ENCODE measurements around the gene GALNT18.

GALNT18 gene

GRCh38 chr11:11403763-11404725 lies 217.8 kb downstream of the GALNT18 start:
- FAIRE-seq: no peak

- FAIRE-seq: no peak
Observed at GRCh38 chr11:11401960-11402535, 219.8 kb downstream of the GALNT18 start.

- FAIRE-seq: no peak
Observed at GRCh38 chr11:11400635-11401232, 221.1 kb downstream of the GALNT18 start.

GRCh38 chr11:11400121-11400520 lies 221.7 kb downstream of the GALNT18 start:
- no peak for FAIRE-seq

GRCh38 chr11:11397781-11398180 lies 224.0 kb downstream of the GALNT18 start:
- FAIRE-seq: no peak

GRCh38 chr11:11397036-11397415 lies 224.8 kb downstream of the GALNT18 start:
- FAIRE-seq: no peak

- no peak for FAIRE-seq
Observed at GRCh38 chr11:11396301-11397035, 225.3 kb downstream of the GALNT18 start.

- FAIRE-seq: no peak
Observed at GRCh38 chr11:11395126-11395525, 226.7 kb downstream of the GALNT18 start.

GRCh38 chr11:11394241-11394640 lies 227.6 kb downstream of the GALNT18 start:
- FAIRE-seq: no peak

GRCh38 chr11:11391796-11392463 lies 229.9 kb downstream of the GALNT18 start:
- FAIRE-seq: no peak

GRCh38 chr11:11391169-11391568 lies 230.6 kb downstream of the GALNT18 start:
- no peak for FAIRE-seq

GRCh38 chr11:11390068-11390771 lies 231.6 kb downstream of the GALNT18 start:
- no peak for FAIRE-seq

- FAIRE-seq: no peak
Observed at GRCh38 chr11:11389238-11389637, 232.6 kb downstream of the GALNT18 start.

- no peak for FAIRE-seq
Observed at GRCh38 chr11:11387622-11388305, 234.0 kb downstream of the GALNT18 start.

- no peak for FAIRE-seq
Observed at GRCh38 chr11:11387207-11387606, 234.6 kb downstream of the GALNT18 start.

- no peak for FAIRE-seq
Observed at GRCh38 chr11:11384829-11385228, 237.0 kb downstream of the GALNT18 start.

- FAIRE-seq: no peak
Observed at GRCh38 chr11:11383995-11384394, 237.8 kb downstream of the GALNT18 start.

GRCh38 chr11:11382858-11383532 lies 238.8 kb downstream of the GALNT18 start:
- FAIRE-seq: no peak

- FAIRE-seq: no peak
Observed at GRCh38 chr11:11381471-11382105, 240.2 kb downstream of the GALNT18 start.

- no peak for FAIRE-seq
Observed at GRCh38 chr11:11380883-11381282, 240.9 kb downstream of the GALNT18 start.
